Fibroblast of lung (primary cell): ENCODE data around the gene GTSF1L. TPM values are rescaled to one million over a fixed set of nuclear protein-coding genes. Genes with fewer than 3 reads are reported as not detected.

ENCODE experiments used
- DNase-seq, 2 donors: peaks; one replicate each; pipeline versions ENCODE4 v3.0.0 to v3.0.0-alpha.2; 2010; ENCODE audit warnings: low read depth in 2 of 2
- H2AFZ ChIP-seq: 2 replicates; pipeline ENCODE4 v1.5.1; 2012; ENCODE audit warnings: low read length, control low read depth, inconsistent platforms
- H3K27ac ChIP-seq: 2 replicates; pipeline ENCODE4 v1.5.1; 2011; ENCODE audit warnings: low read length, control low read depth; ENCODE audit not compliant: insufficient read depth
- H3K27me3 ChIP-seq: 2 replicates; pipeline ENCODE4 v1.5.1; 2011; ENCODE audit warnings: mild to moderate bottlenecking, low read length; ENCODE audit not compliant: control insufficient read depth, insufficient read depth
- H3K36me3 ChIP-seq: 2 replicates; pipeline ENCODE4 v1.5.1; 2011; ENCODE audit warnings: low read length; ENCODE audit not compliant: control insufficient read depth, insufficient read depth
- H3K4me1 ChIP-seq: 2 replicates; pipeline ENCODE4 v1.5.1; 2011; ENCODE audit warnings: low read length; ENCODE audit not compliant: control insufficient read depth, insufficient read depth; ENCODE audit errors: extremely low read depth
- H3K4me2 ChIP-seq: 2 replicates; pipeline ENCODE4 v1.5.1; 2011; ENCODE audit warnings: low read length, control low read depth; ENCODE audit not compliant: insufficient read depth; ENCODE audit errors: extremely low read depth
- H3K4me3 ChIP-seq, 4 experiments: fragments of 200-600 bp in 1 of 4; sonication (generic) in 1 of 4; replicated peaks in 1 of 4; 2 replicates each; pipeline ENCODE4 v1.5.1; 2011 to 2016; ENCODE audit warnings: low read length in 4 of 4, low read depth in 3 of 4, mild to moderate bottlenecking in 3 of 4, control low read depth in 2 of 4, inconsistent platforms in 1 of 4, mixed read lengths in 1 of 4; ENCODE audit not compliant: insufficient read depth in 1 of 4; ENCODE audit errors: control extremely low read depth in 1 of 4
- H3K79me2 ChIP-seq: 2 replicates; pipeline ENCODE4 v1.5.1; 2012; ENCODE audit warnings: mild to moderate bottlenecking, low read length, inconsistent platforms; ENCODE audit not compliant: control insufficient read depth, insufficient read depth
- H3K9ac ChIP-seq: 2 replicates; pipeline ENCODE4 v1.5.1; 2011; ENCODE audit warnings: mild to moderate bottlenecking, low read length, control low read depth; ENCODE audit not compliant: insufficient read depth
- H3K9me3 ChIP-seq: 2 replicates; pipeline ENCODE4 v1.5.1; 2012; ENCODE audit warnings: low read depth, low read length; ENCODE audit not compliant: control insufficient read depth, insufficient read depth
- H4K20me1 ChIP-seq: 2 replicates; pipeline ENCODE4 v1.5.1; 2011; ENCODE audit warnings: low read length; ENCODE audit not compliant: control insufficient read depth, insufficient read depth; ENCODE audit errors: extremely low read depth
- CTCF ChIP-seq, 2 donors: IDR thresholded peaks in 1 of 2; conservative IDR thresholded peaks in 1 of 2; 1 replicate in 1 of 2; 2 replicates in 1 of 2; pipeline ENCODE4 v1.5.1; 2011 to 2012; ENCODE audit warnings: low read length in 2 of 2, control low read depth in 1 of 2, inconsistent platforms in 1 of 2, low read depth in 1 of 2, mild to moderate bottlenecking in 1 of 2
- EZH2 ChIP-seq: IDR thresholded peaks from 2 replicates; pipeline ENCODE4 v1.5.1; 2012; ENCODE audit warnings: low read length, control low read depth, mild to moderate bottlenecking; ENCODE audit errors: missing control alignments
- polyA plus RNA-seq, 2 donors: library from polyadenylated mRNA; depleted of rRNA in 1 of 2; stranded (reverse) in 1 of 2; unstranded in 1 of 2; fragments of >200 nt; gene quantifications; 2 replicates each; pipeline ENCODE4 v1.2.1, GENCODE V29; 2011 to 2012; ENCODE audit warnings: missing spikeins in 1 of 2
- total RNA-seq: library from RNA; depleted of rRNA; stranded (reverse); fragments of >200 nt; gene quantifications from 2 replicates; pipeline ENCODE4 v1.2.1, GENCODE V29; 2014

GTSF1L gene
- total and polyA plus RNA-seq, 2 donors (not counting 1 experiment from before 2014, with no cell fraction given): not detected

GRCh38 chr20:43690943-43691598 is 35.7 kb downstream of the GTSF1L start:
- Histone ChIP-seq H4K20me1 (no peaks in the 10 kb centered on the region), H3K4me2 (no peak overlapping the region), H3K27ac (no peak overlapping the region), H3K27me3 (no peaks in the 10 kb centered on the region), H3K36me3 (no peaks in the 10 kb centered on the region), H2AFZ (no peak overlapping the region), H3K4me3 (no peak overlapping the region), H3K4me1 (no peaks in the 10 kb centered on the region), H3K79me2 (no peaks in the 10 kb centered on the region), H3K9ac (no peak overlapping the region), H3K9me3 (no peaks in the 10 kb centered on the region)
- TF ChIP-seq EZH2: no peak
- no peak for TF ChIP-seq CTCF (conservative IDR thresholded peaks at IDR 0.05 in 1 of 2, IDR thresholded peaks at IDR 0.05 in 1 of 2; ENCODE audit: low read depth in 1 of 2, low read length in 2 of 2)
- no peak for DNase-seq

GRCh38 chr20:43689165-43689564 is 37.6 kb downstream of the GTSF1L start:
- Histone ChIP-seq H3K4me3 (no peak overlapping the region), H3K27me3 (no peaks in the 10 kb centered on the region), H3K9me3 (no peaks in the 10 kb centered on the region), H3K4me1 (no peaks in the 10 kb centered on the region), H3K9ac (no peak overlapping the region), H3K36me3 (no peaks in the 10 kb centered on the region), H3K4me2 (no peak overlapping the region), H4K20me1 (no peaks in the 10 kb centered on the region), H3K27ac (no peak overlapping the region), H3K79me2 (no peaks in the 10 kb centered on the region), H2AFZ (no peak overlapping the region)
- TF ChIP-seq CTCF (conservative IDR thresholded peaks at IDR 0.05 in 1 of 2, IDR thresholded peaks at IDR 0.05 in 1 of 2; ENCODE audit: low read depth in 1 of 2, low read length in 2 of 2) (no peak), EZH2 (no peak)
- DNase-seq: no peak

GRCh38 chr20:43686820-43687219 is 40.0 kb downstream of the GTSF1L start:
- Histone ChIP-seq H3K9ac (no peak overlapping the region), H3K4me2 (no peak overlapping the region), H4K20me1 (no peaks in the 10 kb centered on the region), H3K27ac (no peak overlapping the region), H3K36me3 (no peaks in the 10 kb centered on the region), H2AFZ (no peak overlapping the region), H3K9me3 (no peaks in the 10 kb centered on the region), H3K79me2 (no peaks in the 10 kb centered on the region), H3K27me3 (no peaks in the 10 kb centered on the region), H3K4me3 (no peak overlapping the region), H3K4me1 (no peaks in the 10 kb centered on the region)
- TF ChIP-seq CTCF (conservative IDR thresholded peaks at IDR 0.05 in 1 of 2, IDR thresholded peaks at IDR 0.05 in 1 of 2; ENCODE audit: low read depth in 1 of 2, low read length in 2 of 2): no peak
- no peak for TF ChIP-seq EZH2
- DNase-seq: no peak
